Kidney (tissue), 14 donors: ENCODE results near the gene ORM2. TPM values are rescaled to one million over a fixed set of nuclear protein-coding genes. Genes with fewer than 3 reads are reported as not detected.

Source experiments
- DNase-seq, 5 donors: peaks; one replicate each; pipeline ENCODE4 v3.0.0-alpha.2; 2013 to 2020
- FAIRE-seq: peaks from 2 replicates; lab custom pipeline; 2012; peaks lifted over from hg19 to GRCh38; lab: Jason Lieb, UNC
- H3K27ac ChIP-seq, 2 donors: one replicate each; pipeline ENCODE4 v1.7.0; 2013; ENCODE audit warnings: low read depth in 2 of 2, low read length in 2 of 2, inconsistent platforms in 1 of 2
- H3K27me3 ChIP-seq: one replicate; pipeline ENCODE4 v1.7.1; 2013; ENCODE audit warnings: low read length, inconsistent platforms; ENCODE audit not compliant: control insufficient read depth, insufficient read depth
- H3K36me3 ChIP-seq, 3 donors: one replicate each; pipeline versions ENCODE4 v1.7.0 to v1.7.1; 2013; ENCODE audit warnings: low read length in 3 of 3, control low read depth in 1 of 3, inconsistent platforms in 1 of 3; ENCODE audit not compliant: insufficient read depth in 3 of 3, control insufficient read depth in 2 of 3
- H3K4me1 ChIP-seq, 3 donors: one replicate each; pipeline versions ENCODE4 v1.7.0 to v1.7.1; 2013; ENCODE audit warnings: low read length in 3 of 3, inconsistent platforms in 1 of 3, low read depth in 1 of 3; ENCODE audit not compliant: control insufficient read depth in 2 of 3, insufficient read depth in 2 of 3
- H3K4me3 ChIP-seq, 3 donors: one replicate each; pipeline versions ENCODE4 v1.7.0 to v1.8.1; 2013; ENCODE audit warnings: low read length in 3 of 3, control low read depth in 1 of 3, inconsistent platforms in 1 of 3
- H3K9ac ChIP-seq, 3 donors: one replicate each; pipeline versions ENCODE4 v1.7.0 to v1.7.1; 2013; ENCODE audit warnings: low read length in 3 of 3, control low read depth in 1 of 3, inconsistent platforms in 1 of 3
- H3K9me3 ChIP-seq, 3 donors: one replicate each; pipeline versions ENCODE4 v1.7.0 to v1.7.1; 2013; ENCODE audit warnings: low read length in 3 of 3, control low read depth in 1 of 3, inconsistent platforms in 1 of 3; ENCODE audit not compliant: control insufficient read depth in 2 of 3, insufficient read depth in 1 of 3
- intact Hi-C: fragments of 100-400 bp; cut with DNase I; formaldehyde crosslinking; loops from one replicate; pipeline ENCODE4 v1.11.1; 2022
- polyA plus RNA-seq: library from polyadenylated mRNA; stranded (reverse); fragments of 350-450 nt; fragmentation: Illumina TruSeq; extraction: RNeasy Lipid Tissue Mini Kit (QIAGEN cat#74804); gene quantifications from one replicate; pipeline ENCODE4 v1.2.3, GENCODE V29; 2014; ENCODE audit warnings: low read depth, low replicate concordance; ENCODE audit not compliant: insufficient read depth
- total RNA-seq: library from RNA; stranded (reverse); fragmentation: NEBNext Ultra II Directional; extraction: Animal tissue kit (Norgen Biotek cat#: 25700); gene quantifications from one replicate; pipeline ENCODE4 v1.2.1, GENCODE V29; 2021
- TF ChIP-seq, protein P1 (sequence below): IDR thresholded peaks from 3 replicates; pipeline ENCODE4 v1.5.1; 2012; ENCODE audit warnings: mild to moderate bottlenecking, moderate library complexity, borderline replicate concordance; ENCODE audit not compliant: insufficient read depth; ENCODE audit errors: extremely low read depth
- donor health status: control.
- donor health status: control.
- donor health status: control.
- donor health status: control.
- donor health status: control.
- donor health status: DM: yes; HTN: yes; CAD: no.
- donor health status: Normal renal cell carcinoma (clear cell type).

ORM2 gene
- total and polyA plus RNA-seq, 2 donors from 2014 or later: not detected

DNA sequence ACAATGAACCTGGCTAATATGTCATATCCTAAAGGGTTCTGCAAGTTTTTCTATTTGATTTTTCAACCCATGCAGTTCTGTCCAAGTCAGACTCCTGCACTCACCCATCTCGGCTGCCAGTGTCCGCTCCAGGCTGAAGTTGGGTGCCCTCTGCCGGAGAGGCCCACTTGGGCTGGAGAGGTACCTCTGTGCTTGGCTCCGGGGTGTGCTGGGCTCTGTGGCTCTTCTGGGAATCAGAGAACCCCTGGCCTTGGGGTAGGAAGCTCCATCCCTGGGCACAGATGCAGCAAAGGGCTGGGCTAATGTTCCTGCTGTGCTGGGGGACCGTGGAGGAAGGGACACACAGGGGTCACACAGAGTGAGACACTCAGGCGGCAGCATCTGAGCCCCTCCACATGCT, 26.2 kb downstream of the ORM2 start:
- peaks cover 4 to 36% (median 13%) of the 10 kb centered on the region in 3 donors for H3K36me3 ChIP-seq
- H3K27me3 ChIP-seq: no peaks in the 10 kb centered on the region
- intact Hi-C loops: no loop called here
- no peak overlapping the region for H3K27ac ChIP-seq
- TF ChIP-seq, protein P1, sequence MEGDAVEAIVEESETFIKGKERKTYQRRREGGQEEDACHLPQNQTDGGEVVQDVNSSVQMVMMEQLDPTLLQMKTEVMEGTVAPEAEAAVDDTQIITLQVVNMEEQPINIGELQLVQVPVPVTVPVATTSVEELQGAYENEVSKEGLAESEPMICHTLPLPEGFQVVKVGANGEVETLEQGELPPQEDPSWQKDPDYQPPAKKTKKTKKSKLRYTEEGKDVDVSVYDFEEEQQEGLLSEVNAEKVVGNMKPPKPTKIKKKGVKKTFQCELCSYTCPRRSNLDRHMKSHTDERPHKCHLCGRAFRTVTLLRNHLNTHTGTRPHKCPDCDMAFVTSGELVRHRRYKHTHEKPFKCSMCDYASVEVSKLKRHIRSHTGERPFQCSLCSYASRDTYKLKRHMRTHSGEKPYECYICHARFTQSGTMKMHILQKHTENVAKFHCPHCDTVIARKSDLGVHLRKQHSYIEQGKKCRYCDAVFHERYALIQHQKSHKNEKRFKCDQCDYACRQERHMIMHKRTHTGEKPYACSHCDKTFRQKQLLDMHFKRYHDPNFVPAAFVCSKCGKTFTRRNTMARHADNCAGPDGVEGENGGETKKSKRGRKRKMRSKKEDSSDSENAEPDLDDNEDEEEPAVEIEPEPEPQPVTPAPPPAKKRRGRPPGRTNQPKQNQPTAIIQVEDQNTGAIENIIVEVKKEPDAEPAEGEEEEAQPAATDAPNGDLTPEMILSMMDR: no peak
- no peaks in the 10 kb centered on the region for H3K4me1 ChIP-seq
- FAIRE-seq (no peak), DNase-seq (peak in 1 of 5 donors; percentile 45)
- no peaks in the 10 kb centered on the region for H3K9me3 ChIP-seq
- H3K9ac ChIP-seq: no peak overlapping the region
- H3K4me3 ChIP-seq: no peak overlapping the region

DNA sequence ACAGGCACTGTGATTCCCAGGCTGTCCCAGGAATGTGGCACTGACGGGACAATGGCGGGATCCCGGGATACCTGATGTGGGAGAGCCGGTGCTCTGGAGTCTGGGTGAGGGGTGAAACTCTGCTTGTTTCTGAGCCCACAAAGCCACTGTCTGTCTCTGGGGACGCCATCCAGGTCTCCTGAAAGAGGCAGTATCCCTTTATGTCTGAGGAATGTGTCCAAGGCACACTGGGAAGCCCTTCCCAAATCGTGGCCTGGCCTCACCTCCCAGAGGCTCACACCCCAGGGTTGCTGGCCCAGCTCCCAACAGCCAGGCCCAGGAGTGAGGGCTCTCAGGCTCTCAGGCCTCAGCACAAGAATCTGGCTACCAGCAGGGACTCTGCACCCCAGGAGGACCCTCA, 27.1 kb downstream of the ORM2 start:
- TF ChIP-seq, protein P1: no peak
- Histone ChIP-seq H3K27me3 (no peaks in the 10 kb centered on the region), H3K27ac (no peak overlapping the region), H3K9me3 (no peaks in the 10 kb centered on the region), H3K36me3 (peaks cover 9 to 45% (median 18%) of the 10 kb centered on the region in 3 donors), H3K4me3 (no peak overlapping the region), H3K9ac (no peak overlapping the region), H3K4me1 (no peaks in the 10 kb centered on the region)
- DNase-seq (peak in 1 of 5 donors; percentile 55), FAIRE-seq (no peak)
- intact Hi-C loops: no loop called here

DNA sequence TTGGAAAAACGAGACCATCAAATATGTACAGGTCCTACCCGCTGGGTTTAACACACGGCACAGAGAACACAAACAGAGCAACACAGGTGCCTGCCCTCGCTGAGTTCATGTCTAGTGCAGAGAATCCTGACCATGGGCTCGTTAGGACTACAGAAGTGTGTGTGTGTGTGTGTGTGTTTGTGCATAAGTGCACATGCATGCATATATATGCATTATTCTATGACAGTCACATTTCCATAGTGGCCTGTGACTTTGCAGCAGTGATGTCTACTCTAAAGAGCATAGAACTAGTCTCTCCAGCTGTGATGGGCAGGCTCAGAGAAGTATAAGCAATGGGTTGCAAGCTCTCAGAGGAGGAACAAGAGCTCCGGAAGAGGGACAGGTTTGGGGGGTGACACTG, 27.7 kb downstream of the ORM2 start:
- intact Hi-C loops: no loop called here
- no peak for FAIRE-seq
- Histone ChIP-seq H3K27me3 (no peaks in the 10 kb centered on the region), H3K9me3 (no peaks in the 10 kb centered on the region), H3K36me3 (peaks cover 9 to 48% (median 20%) of the 10 kb centered on the region in 3 donors), H3K4me1 (no peaks in the 10 kb centered on the region), H3K4me3 (no peak overlapping the region), H3K9ac (no peak overlapping the region), H3K27ac (no peak overlapping the region)
- TF ChIP-seq, protein P1: no peak
- no peak for DNase-seq

DNA sequence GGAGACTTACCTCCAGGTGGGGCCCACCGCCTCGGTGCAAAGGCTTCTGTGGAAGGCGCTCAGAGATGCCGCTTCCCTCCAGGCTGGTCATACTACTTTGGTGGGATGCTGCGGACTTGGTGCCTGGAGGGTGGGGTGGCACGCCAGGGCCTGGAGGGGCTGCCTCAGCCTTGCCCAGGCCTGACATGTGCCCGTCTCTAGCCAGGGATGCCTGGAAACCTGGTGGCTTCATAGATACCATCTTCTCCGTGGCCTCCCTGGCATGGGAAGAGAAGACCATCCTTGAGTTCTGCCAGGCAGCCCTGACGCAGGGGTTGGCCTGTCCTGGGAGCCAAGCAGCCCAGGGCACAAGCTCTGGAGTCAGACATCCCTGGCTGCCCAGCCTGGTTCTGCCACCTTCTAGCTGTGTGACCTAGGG, 28.3 kb downstream of the ORM2 start:
- no peak for FAIRE-seq

More for the DNA sequence above, 28.3 kb downstream of the ORM2 start:
- intact Hi-C loops: no loop called here
- Histone ChIP-seq H3K27me3 (no peaks in the 10 kb centered on the region), H3K36me3 (peaks cover 9 to 48% (median 20%) of the 10 kb centered on the region in 3 donors), H3K4me1 (no peaks in the 10 kb centered on the region), H3K9ac (no peak overlapping the region), H3K9me3 (no peaks in the 10 kb centered on the region), H3K4me3 (no peak overlapping the region), H3K27ac (no peak overlapping the region)
- TF ChIP-seq, protein P1: no peak
- peak in 1 of 5 donors; percentile 60 for DNase-seq
